Activated T-cell treated with anti-CD3 and anti-CD28 coated beads, Interleukin-2, amount 50 U/mL, for 1 hour (primary cell): ENCODE measurements around the gene MS4A10.

Experiments used
- DNase-seq: peaks from one replicate; pipeline ENCODE4 v3.0.0-alpha.2; 2020

Gene MS4A10

DNA sequence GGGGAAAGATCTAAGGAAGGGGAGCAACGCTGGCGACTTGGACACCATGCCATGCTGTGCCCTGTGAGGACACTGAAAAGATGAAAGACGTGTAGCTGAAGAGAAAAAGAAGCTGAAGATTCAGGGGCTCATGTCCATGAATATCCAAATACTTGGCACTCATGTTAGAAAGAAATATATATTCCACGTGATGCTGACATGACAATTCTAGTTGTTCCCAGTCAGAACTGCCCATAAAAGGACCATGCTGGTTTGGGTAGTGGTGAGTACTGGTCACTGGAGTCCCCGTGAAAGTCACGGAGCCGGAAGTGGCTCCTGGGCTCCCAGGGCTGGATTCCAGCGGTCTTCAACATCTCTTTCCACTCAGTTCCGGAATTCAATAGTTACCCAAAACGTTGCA, 18.6 kb upstream of the MS4A10 start:
- no peak for DNase-seq

GRCh38 chr11:60767388-60767811, 17.7 kb upstream of the MS4A10 start:
- DNase-seq = no peak

- no peak for DNase-seq
These were observed 16.9 kb upstream of the MS4A10 start for GRCh38 chr11:60768202-60768601.

GRCh38 chr11:60769273-60769672, 15.9 kb upstream of the MS4A10 start:
- DNase-seq = no peak

GRCh38 chr11:60769811-60770210, 15.3 kb upstream of the MS4A10 start:
- no peak for DNase-seq

- no peak for DNase-seq
These were observed 14.0 kb upstream of the MS4A10 start for GRCh38 chr11:60771146-60771545.

GRCh38 chr11:60771879-60772525, 13.1 kb upstream of the MS4A10 start:
- DNase-seq = no peak

GRCh38 chr11:60772666-60773065, 12.5 kb upstream of the MS4A10 start:
- DNase-seq = no peak

DNA sequence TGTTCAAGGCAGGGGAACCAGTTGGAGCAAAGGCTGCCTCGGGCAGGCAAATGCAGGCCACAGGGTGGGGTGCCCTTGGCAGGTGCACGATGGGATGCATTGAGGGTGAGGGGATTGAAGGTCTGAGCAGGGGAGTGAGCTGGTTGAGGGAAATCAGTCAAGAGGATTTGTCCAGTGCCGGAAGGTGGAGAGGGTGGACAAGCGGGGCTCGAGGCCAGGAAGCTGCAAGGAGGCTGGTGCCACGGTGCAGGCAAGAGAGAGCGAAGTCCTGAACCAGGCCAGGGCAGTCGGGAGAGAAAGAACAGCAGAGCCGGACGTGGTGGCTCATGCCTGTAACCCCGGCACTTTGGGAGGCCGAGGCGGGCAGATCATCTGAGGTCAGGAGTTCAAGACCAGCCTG, 10.4 kb upstream of the MS4A10 start:
- no peak for DNase-seq

GRCh38 chr11:60775420-60775961, 9.6 kb upstream of the MS4A10 start:
- DNase-seq = peak; percentile 76

DNA sequence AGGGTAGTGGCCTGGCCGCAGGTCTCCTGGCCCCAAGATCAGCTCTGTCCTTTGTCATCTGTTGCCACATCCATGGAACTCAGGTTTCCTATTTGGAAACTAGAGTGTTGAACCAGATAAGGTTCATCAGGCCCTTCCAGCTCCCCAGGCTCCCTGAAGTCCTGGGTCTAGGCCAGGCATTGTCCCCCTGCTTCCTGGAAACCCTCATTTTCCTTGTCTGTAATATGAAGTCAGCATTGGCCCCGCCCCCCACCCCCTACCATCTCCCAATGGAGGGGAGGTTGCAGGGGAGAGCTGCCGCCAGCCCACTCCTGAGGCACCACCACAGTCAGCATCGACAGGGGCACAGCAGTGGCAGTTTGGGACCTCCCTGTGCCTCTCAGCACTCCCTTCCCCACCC, 9.0 kb upstream of the MS4A10 start:
- DNase-seq = no peak

DNA sequence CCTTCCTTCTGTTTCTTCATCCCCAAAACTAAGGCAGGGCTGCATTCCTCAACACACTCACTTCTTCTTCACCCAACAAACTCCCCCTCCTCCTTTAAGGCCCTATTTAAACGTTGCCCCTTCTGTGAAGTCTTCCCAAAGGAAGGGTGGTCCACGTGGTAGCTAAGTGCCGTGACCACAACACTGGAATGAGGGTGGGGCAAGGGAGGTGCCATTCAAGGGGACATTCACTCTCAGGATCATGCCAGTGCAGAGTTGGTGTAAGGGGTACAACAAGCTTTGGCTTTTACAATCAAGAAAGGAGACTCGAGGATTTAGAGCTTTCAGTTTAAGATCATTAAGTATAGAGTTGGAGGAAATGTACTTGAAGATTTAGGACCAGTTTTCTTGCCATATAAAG, 8.0 kb upstream of the MS4A10 start:
- DNase-seq = no peak

DNA sequence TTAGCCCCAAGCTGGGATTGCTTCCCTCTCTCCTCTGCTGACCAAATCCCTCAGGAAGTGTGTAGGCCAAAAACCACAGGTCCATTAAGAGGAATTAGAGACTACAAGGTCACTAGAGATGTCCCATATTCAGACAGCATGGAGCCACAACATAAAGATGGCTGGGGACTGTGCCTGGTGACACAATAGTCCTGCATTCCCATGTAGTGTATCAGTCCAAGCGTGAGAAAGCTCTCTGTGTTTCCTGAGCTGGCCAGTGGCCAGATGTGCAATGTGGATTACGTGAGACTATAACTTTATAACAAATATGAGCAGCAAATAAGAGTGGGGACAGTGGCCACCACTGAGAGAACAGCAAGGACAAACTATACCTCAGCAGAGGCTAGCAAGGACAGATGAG, 7.6 kb upstream of the MS4A10 start:
- DNase-seq = no peak

- no peak for DNase-seq
These were observed 5.1 kb upstream of the MS4A10 start for GRCh38 chr11:60780065-60780464.

GRCh38 chr11:60780774-60781173, 4.4 kb upstream of the MS4A10 start:
- no peak for DNase-seq

GRCh38 chr11:60781286-60781980, 3.7 kb upstream of the MS4A10 start:
- no peak for DNase-seq

GRCh38 chr11:60781981-60782316, 3.2 kb upstream of the MS4A10 start:
- no peak for DNase-seq

DNA sequence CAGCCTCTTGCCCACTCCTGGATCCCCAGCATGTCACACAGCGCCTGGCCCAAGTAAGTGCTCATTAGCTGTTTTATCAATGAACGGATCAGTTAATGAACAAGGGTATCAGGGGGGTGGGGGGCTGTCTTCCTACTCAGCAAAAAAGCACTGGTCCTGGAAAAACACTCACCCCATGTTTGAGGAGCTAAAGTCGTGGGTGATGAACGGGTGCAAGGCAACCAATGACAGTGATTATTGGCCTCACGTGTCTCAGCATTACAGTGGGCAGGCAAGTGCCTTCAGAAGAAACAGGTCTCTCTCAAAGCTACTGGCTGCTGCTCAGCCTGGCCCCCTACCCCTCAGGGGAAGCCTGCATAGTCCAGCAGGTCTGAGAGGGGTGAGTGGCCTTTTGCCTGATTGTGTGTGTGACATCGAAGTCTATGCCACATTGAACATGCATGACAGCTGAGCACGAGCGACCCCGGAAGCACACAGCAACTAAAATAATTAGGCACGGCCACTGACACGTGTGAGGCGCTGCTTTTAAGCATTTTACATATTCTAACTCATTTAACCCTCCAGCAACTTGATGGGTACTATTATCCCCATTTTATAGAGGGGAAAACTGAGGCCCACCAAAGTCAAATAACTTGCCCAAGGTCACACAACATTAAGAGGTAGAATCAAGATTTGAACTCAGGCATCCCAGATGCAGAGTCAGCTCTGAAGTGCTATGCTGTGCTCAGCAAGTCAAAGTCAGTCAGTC, 2.6 kb upstream of the MS4A10 start:
- no peak for DNase-seq

DNA sequence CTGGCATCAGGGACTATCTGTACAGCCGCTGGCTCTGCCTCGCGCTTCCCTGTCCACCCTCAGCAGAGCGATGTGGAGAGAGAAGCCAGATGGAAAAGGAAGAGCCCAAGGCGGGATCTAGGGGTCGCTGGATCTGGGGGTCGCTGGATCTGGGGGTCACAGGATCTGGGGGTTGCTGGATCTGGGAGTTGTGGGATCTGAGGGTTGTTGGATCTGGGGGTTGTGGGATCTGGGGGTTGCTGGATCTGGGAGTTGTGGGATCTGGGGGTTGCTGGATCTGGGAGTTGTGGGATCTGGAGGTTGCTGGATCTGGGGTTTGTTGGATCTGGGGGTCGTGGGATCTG, 2.0 kb upstream of the MS4A10 start:
- no peak for DNase-seq

- DNase-seq = no peak
These were observed 1.2 kb upstream of the MS4A10 start for GRCh38 chr11:60783911-60784310.

GRCh38 chr11:60785806-60786361, 751 bp downstream of the MS4A10 start:
- DNase-seq = no peak

DNA sequence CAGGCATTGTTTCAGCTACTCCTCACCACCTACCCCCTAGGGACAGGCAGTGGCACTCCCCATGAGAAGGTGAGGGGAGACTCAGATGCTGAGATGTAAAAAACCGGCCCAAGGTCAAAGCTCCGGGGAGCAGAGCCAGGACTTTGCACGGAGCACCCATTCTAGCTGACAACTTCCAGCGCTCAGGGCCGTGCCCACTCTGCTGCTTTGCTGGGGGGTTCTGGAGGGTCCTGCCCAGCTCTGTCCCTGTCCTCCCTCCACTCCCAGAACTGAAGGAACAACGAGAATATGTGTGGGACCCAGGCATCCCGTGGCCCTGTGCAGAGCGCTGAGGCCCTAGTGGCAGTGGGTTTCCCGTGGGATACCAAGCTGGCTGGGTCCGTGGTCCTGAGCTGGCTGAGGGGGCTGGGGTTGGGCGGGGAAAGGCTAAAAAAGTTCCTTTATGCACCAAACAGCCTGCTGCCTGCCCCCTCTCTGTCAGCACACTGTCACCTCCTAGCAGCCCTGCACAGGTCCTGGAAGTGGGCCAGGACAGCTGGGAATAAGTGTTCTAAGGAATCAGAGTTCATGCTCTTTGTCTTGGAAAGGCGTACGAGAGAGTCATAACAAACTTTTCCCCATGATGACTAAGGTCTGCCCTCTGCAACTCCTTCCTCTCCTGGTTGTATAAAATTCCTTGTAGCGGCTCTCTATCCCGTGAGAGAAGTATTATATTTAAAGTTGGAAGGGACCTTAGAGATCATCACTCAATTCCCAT, 1.9 kb downstream of the MS4A10 start:
- DNase-seq = no peak
